ENCODE measurements around the gene B3GNT7.
"Not testable (repeated sequence)": the region's sequence is repeated elsewhere in the genome, so short reads cannot be mapped to it uniquely, and the experiment has no call there.

DNA sequence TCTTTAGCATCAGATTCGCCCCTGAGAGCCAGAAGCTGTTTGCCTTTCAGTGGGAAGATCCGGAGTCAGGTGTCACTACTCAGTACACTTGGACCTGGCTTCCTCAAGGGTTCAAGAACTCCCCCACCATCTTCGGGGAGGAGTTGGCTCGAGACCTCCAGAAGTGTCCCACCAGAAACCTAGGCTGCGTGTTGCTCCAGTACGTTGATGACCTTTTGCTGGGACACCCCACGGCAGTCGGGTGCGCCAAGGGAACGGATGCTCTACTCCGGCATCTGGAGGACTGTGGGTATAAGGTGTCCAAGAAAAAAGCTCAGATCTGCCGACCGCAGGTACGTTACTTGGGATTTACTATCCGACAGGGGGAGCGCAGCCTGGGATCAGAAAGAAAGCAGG, 8.7 kb downstream of the B3GNT7 start:
- not testable (repeated sequence) for TF ChIP-seq EZH2 (IDR thresholded peaks at IDR 0.05; ENCODE audit: low read depth, low read length, severe bottlenecking); SP1 (IDR thresholded peaks at IDR 0.05; ENCODE audit: low read depth, low read length); ASH2L (IDR thresholded peaks at IDR 0.05; ENCODE audit: low read length); CHD2 (IDR thresholded peaks at IDR 0.05; ENCODE audit: low read length); YY1 (IDR thresholded peaks at IDR 0.05; ENCODE audit: low read depth, low read length); RBBP5 (IDR thresholded peaks at IDR 0.05; ENCODE audit: borderline replicate concordance, low read depth, low read length); SRF (IDR thresholded peaks at IDR 0.05; ENCODE audit: low read depth, low read length); NRF1 (IDR thresholded peaks at IDR 0.05; ENCODE audit: low read depth, low read length); POLR2AphosphoS5 (IDR thresholded peaks at IDR 0.05; ENCODE audit: low read depth, low read length)
- TF ChIP-seq, protein P1, sequence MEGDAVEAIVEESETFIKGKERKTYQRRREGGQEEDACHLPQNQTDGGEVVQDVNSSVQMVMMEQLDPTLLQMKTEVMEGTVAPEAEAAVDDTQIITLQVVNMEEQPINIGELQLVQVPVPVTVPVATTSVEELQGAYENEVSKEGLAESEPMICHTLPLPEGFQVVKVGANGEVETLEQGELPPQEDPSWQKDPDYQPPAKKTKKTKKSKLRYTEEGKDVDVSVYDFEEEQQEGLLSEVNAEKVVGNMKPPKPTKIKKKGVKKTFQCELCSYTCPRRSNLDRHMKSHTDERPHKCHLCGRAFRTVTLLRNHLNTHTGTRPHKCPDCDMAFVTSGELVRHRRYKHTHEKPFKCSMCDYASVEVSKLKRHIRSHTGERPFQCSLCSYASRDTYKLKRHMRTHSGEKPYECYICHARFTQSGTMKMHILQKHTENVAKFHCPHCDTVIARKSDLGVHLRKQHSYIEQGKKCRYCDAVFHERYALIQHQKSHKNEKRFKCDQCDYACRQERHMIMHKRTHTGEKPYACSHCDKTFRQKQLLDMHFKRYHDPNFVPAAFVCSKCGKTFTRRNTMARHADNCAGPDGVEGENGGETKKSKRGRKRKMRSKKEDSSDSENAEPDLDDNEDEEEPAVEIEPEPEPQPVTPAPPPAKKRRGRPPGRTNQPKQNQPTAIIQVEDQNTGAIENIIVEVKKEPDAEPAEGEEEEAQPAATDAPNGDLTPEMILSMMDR (IDR thresholded peaks at IDR 0.05; ENCODE audit: control extremely low read depth in 1 of 3, insufficient read depth in 1 of 3, low read depth in 1 of 3, low read length in 3 of 3) = not testable (repeated sequence)
- TF ChIP-seq, protein P2, sequence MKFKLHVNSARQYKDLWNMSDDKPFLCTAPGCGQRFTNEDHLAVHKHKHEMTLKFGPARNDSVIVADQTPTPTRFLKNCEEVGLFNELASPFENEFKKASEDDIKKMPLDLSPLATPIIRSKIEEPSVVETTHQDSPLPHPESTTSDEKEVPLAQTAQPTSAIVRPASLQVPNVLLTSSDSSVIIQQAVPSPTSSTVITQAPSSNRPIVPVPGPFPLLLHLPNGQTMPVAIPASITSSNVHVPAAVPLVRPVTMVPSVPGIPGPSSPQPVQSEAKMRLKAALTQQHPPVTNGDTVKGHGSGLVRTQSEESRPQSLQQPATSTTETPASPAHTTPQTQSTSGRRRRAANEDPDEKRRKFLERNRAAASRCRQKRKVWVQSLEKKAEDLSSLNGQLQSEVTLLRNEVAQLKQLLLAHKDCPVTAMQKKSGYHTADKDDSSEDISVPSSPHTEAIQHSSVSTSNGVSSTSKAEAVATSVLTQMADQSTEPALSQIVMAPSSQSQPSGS (IDR thresholded peaks at IDR 0.05; ENCODE audit: low read length) = not testable (repeated sequence)
- TF ChIP-seq, protein P3, sequence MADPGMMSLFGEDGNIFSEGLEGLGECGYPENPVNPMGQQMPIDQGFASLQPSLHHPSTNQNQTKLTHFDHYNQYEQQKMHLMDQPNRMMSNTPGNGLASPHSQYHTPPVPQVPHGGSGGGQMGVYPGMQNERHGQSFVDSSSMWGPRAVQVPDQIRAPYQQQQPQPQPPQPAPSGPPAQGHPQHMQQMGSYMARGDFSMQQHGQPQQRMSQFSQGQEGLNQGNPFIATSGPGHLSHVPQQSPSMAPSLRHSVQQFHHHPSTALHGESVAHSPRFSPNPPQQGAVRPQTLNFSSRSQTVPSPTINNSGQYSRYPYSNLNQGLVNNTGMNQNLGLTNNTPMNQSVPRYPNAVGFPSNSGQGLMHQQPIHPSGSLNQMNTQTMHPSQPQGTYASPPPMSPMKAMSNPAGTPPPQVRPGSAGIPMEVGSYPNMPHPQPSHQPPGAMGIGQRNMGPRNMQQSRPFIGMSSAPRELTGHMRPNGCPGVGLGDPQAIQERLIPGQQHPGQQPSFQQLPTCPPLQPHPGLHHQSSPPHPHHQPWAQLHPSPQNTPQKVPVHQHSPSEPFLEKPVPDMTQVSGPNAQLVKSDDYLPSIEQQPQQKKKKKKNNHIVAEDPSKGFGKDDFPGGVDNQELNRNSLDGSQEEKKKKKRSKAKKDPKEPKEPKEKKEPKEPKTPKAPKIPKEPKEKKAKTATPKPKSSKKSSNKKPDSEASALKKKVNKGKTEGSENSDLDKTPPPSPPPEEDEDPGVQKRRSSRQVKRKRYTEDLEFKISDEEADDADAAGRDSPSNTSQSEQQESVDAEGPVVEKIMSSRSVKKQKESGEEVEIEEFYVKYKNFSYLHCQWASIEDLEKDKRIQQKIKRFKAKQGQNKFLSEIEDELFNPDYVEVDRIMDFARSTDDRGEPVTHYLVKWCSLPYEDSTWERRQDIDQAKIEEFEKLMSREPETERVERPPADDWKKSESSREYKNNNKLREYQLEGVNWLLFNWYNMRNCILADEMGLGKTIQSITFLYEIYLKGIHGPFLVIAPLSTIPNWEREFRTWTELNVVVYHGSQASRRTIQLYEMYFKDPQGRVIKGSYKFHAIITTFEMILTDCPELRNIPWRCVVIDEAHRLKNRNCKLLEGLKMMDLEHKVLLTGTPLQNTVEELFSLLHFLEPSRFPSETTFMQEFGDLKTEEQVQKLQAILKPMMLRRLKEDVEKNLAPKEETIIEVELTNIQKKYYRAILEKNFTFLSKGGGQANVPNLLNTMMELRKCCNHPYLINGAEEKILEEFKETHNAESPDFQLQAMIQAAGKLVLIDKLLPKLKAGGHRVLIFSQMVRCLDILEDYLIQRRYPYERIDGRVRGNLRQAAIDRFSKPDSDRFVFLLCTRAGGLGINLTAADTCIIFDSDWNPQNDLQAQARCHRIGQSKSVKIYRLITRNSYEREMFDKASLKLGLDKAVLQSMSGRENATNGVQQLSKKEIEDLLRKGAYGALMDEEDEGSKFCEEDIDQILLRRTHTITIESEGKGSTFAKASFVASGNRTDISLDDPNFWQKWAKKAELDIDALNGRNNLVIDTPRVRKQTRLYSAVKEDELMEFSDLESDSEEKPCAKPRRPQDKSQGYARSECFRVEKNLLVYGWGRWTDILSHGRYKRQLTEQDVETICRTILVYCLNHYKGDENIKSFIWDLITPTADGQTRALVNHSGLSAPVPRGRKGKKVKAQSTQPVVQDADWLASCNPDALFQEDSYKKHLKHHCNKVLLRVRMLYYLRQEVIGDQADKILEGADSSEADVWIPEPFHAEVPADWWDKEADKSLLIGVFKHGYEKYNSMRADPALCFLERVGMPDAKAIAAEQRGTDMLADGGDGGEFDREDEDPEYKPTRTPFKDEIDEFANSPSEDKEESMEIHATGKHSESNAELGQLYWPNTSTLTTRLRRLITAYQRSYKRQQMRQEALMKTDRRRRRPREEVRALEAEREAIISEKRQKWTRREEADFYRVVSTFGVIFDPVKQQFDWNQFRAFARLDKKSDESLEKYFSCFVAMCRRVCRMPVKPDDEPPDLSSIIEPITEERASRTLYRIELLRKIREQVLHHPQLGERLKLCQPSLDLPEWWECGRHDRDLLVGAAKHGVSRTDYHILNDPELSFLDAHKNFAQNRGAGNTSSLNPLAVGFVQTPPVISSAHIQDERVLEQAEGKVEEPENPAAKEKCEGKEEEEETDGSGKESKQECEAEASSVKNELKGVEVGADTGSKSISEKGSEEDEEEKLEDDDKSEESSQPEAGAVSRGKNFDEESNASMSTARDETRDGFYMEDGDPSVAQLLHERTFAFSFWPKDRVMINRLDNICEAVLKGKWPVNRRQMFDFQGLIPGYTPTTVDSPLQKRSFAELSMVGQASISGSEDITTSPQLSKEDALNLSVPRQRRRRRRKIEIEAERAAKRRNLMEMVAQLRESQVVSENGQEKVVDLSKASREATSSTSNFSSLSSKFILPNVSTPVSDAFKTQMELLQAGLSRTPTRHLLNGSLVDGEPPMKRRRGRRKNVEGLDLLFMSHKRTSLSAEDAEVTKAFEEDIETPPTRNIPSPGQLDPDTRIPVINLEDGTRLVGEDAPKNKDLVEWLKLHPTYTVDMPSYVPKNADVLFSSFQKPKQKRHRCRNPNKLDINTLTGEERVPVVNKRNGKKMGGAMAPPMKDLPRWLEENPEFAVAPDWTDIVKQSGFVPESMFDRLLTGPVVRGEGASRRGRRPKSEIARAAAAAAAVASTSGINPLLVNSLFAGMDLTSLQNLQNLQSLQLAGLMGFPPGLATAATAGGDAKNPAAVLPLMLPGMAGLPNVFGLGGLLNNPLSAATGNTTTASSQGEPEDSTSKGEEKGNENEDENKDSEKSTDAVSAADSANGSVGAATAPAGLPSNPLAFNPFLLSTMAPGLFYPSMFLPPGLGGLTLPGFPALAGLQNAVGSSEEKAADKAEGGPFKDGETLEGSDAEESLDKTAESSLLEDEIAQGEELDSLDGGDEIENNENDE (IDR thresholded peaks at IDR 0.05; ENCODE audit: insufficient replicate concordance, low read length) = not testable (repeated sequence)
